ENCODE results near the gene C19orf38. TPM values are rescaled to one million over a fixed set of nuclear protein-coding genes. Genes with fewer than 3 reads are reported as not detected.

The C19orf38 gene
- polyA plus RNA-seq, 1 donor = 1.4 TPM

DNA sequence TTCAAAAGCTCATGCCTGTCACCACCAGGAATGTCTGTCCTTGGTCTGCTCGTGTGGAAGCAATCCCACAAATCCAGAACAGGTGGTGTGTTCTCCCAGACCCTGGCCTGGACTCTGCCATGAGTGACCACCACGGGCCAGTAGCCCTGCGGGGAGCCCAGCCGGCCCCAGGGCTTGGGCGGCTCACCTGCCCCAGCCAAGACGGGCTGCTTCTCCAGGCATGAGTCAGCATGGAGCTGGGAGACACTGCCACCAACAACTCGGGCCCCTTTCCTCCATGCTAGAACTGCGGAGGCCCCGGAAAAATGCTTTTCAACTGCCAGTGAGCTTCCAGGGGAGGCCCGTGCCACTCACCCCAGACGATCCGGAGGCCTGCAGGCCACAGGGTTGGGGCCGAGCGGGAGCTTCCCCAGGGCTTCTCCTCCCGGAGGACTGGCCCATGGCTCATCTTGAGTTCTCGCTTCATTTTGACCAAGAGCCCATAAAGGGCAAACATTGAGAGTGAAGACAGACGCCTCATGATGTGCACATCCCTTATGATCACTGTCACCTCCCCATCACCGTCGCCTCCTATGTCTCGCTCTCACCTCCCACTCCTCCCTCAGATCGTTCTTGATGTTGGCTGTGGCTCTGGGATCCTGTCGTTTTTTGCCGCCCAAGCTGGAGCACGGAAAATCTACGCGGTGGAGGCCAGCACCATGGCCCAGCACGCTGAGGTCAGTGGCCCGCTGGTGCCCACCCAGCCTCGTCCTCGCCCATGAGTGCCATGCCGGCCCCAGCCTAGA, 63.6 kb downstream of the C19orf38 start:
- DNase-seq = no peak

DNA sequence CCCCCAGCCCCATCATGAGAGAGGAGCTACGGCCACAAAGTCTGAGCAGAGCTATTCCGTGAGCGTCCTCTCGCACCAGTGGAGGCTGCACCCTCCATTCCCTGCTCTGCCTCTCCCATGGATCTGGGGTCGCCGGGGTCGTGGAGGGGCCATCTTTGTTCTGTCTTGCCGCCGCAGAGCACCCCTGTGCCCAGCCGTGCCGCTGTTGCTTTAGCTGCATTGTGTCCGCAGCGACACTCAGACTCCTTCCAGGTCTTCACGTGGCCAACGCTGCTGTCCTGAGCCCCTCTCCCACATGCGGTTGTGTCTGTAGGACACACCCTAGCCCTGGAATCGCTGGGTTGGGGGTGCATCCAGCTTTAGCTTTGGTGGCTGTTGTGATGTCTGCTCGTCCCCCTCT, 64.4 kb downstream of the C19orf38 start:
- DNase-seq = no peak

DNA sequence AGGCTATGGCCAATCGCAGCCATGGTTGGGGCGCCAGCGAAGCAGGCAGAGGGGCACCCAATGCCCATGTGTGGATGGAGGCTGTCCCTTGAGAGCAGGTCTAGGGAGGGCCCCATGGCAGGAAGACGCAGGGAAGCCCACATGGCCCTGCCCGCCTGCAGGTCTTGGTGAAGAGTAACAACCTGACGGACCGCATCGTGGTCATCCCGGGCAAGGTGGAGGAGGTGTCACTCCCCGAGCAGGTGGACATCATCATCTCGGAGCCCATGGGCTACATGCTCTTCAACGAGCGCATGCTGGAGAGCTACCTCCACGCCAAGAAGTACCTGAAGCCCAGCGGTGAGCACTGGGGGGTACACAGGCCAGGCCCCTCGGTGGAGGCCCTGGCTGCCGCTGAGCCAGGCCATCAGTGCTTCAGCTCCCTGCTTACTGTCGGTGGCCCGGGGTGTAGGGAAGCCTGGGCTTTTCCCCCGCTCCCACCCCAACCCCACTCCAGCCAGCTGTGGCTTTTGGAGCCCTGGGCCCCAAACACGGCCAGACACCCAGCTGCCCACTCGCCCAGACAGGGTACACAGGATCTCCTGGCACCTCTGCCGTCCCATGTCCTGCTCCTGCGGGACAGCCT, 65.6 kb downstream of the C19orf38 start:
- DNase-seq = no peak

DNA sequence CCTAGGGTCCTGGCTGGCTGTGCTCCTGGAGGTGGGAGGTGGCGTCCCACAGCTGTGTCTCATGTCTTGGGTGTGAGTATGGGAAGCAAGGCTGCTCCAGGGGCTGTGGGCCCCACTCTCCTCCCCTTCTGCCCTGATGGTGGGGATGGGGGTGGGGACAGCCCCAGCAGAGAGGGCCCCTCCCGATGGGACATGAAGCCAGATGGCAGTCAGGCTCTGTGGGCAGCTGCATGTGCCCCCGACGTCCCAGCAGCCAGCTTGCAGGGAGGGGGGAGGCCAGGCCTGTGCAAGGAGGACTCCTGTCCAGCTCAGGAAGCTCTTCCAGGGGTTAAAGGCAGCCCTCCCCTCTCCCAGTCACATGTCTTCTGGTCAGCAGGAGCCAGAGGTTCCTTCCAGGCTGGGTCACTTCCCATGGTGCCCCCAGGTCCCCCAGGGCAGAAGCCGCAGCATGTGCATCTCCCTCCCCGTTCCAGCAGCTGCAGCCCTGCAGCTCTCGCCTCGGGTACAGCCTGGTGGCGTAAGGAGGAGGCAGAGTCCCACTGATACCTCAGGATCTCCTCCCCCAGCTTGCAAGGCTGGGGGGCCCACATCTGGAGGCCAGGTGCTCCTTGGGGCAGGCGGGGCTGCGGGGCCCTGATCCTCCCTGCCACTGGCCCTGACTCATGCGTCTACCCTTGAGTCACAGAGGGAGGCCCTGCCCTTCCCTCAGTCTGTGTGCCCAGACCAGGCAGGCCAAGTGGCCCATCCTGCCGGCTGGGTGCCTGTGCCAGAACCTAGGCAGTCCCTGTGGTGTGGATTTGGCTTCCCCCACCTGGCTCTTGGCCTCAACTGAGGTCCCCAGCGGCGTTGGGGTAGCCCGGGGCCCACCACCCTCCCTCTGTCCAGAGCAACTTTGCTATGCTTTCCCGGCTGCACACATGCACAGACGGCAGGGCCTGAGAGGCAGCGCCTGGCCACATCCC, 67.2 kb downstream of the C19orf38 start:
- DNase-seq = no peak

DNA sequence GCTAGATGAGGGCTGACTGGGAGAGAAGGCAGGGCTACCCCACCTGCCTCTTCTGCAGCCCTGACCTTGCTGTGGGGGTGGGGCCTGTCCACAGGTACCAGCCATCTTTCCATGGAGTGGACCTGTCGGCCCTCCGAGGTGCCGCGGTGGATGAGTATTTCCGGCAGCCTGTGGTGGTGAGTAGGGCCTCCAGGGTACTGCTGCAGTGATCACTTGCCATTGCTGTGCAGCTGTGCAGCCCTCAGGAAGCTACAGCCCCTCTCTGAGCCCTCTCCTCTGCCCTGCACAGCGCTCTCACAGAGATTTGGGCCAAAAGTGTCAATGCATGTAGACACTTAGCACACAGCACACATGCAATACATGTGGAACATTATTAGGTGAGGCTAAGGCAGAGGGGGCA, 68.4 kb downstream of the C19orf38 start:
- DNase-seq = no peak

DNA sequence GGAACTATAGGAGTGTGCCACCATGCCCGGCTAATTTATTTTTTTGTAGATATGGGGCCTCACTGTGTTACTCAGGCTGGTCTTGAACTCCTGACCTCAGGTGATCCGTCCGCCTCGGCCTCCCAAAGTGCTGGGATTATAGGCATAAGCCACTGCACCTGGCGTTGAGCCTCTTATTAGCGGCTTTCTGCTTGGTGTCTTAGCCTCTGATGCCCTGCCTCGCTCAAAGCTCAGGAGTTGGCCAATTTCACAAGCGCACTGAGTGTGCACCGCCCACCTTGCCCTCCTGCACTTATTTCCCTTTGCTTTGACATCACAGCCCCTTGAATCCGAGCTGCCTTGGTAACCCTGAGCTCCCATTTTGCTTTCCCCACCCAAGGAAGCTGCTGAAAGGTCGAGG, 70.1 kb downstream of the C19orf38 start:
- no peak for DNase-seq

Other genes with a start within 250 kb of the C19orf38 start
- gene SLC44A2, start 222.9 kb upstream of the C19orf38 start, polyA plus RNA-seq (ENCODE audit: insufficient read length) = 180 TPM
- 358 TPM for gene ILF3, start 194.1 kb upstream of the C19orf38 start, polyA plus RNA-seq (ENCODE audit: insufficient read length)
- gene QTRT1, start 147.0 kb upstream of the C19orf38 start, polyA plus RNA-seq (ENCODE audit: insufficient read length) = 51.1 TPM
- 155 TPM for gene DNM2, start 130.3 kb upstream of the C19orf38 start, polyA plus RNA-seq (ENCODE audit: insufficient read length)
- gene TMED1, start 12.2 kb upstream of the C19orf38 start, polyA plus RNA-seq (ENCODE audit: insufficient read length) = 45.8 TPM
- gene CARM1, start 23.1 kb downstream of the C19orf38 start, polyA plus RNA-seq (ENCODE audit: insufficient read length) = 43.5 TPM
- 31.2 TPM for gene YIPF2, start 80.2 kb downstream of the C19orf38 start, polyA plus RNA-seq (ENCODE audit: insufficient read length)
- gene TIMM29, start 80.4 kb downstream of the C19orf38 start, polyA plus RNA-seq (ENCODE audit: insufficient read length) = 31.1 TPM
- gene SMARCA4, start 112.6 kb downstream of the C19orf38 start, polyA plus RNA-seq (ENCODE audit: insufficient read length) = 169 TPM
- gene LDLR, start 241.0 kb downstream of the C19orf38 start, polyA plus RNA-seq (ENCODE audit: insufficient read length) = 17.6 TPM

All from left kidney (tissue), 2 donors.